Smooth muscle cell (in vitro differentiated cells): ENCODE data around the gene GLDN. TPM values are rescaled to one million over a fixed set of nuclear protein-coding genes. Genes with fewer than 3 reads are reported as not detected.

Source experiments
- DNase-seq: peaks from one replicate; lab custom pipeline; 2025; ENCODE audit not compliant: unreplicated experiment; lab: John Stamatoyannopoulos, UW
- H2AFZ ChIP-seq: fragments of 200-600 bp; sonication (generic); 2 replicates; pipeline ENCODE4 v1.6.0; 2016; ENCODE audit warnings: antibody characterized with exemption, low read depth, mild to moderate bottlenecking
- H3F3A ChIP-seq: fragments of 200-600 bp; sonication (generic); 2 replicates; pipeline ENCODE4 v1.6.0; 2017; ENCODE audit warnings: antibody characterized with exemption, low read depth
- H3K27ac ChIP-seq: fragments of 200-600 bp; sonication (generic); 2 replicates; pipeline ENCODE4 v1.5.1; 2016; ENCODE audit warnings: low read depth, mild to moderate bottlenecking
- H3K27me3 ChIP-seq: fragments of 200-600 bp; sonication (generic); 2 replicates; pipeline ENCODE4 v1.6.1; 2016; ENCODE audit warnings: low read depth, mild to moderate bottlenecking
- H3K36me3 ChIP-seq: fragments of 200-600 bp; sonication (generic); 2 replicates; pipeline ENCODE4 v1.5.1; 2016; ENCODE audit warnings: low read depth
- H3K4me1 ChIP-seq: fragments of 200-600 bp; sonication (generic); 2 replicates; pipeline ENCODE4 v1.5.1; 2016; ENCODE audit warnings: low read depth
- H3K4me2 ChIP-seq: fragments of 200-600 bp; sonication (generic); 2 replicates; pipeline ENCODE4 v1.6.0; 2016; ENCODE audit warnings: mild to moderate bottlenecking
- H3K4me3 ChIP-seq: fragments of 200-600 bp; sonication (generic); 2 replicates; pipeline ENCODE4 v1.5.1; 2016; ENCODE audit warnings: mild to moderate bottlenecking
- H3K79me2 ChIP-seq: fragments of 200-600 bp; sonication (generic); 2 replicates; pipeline ENCODE4 v1.6.0; 2016; ENCODE audit warnings: low read depth, mild to moderate bottlenecking
- H3K9ac ChIP-seq: fragments of 200-600 bp; sonication (generic); 2 replicates; pipeline ENCODE4 v1.6.0; 2016; ENCODE audit warnings: low read depth
- H3K9me3 ChIP-seq: fragments of 200-600 bp; sonication (generic); replicated peaks from 2 replicates; pipeline ENCODE4 v1.5.1; 2016; ENCODE audit warnings: low read depth
- H4K20me1 ChIP-seq: fragments of 200-600 bp; sonication (generic); 2 replicates; pipeline ENCODE4 v1.6.0; 2016; ENCODE audit warnings: low read depth
- CTCF ChIP-seq: fragments of 200-600 bp; sonication (generic); IDR thresholded peaks from 2 replicates; pipeline ENCODE4 v1.5.1; 2017; ENCODE audit warnings: borderline replicate concordance, mild to moderate bottlenecking, antibody characterized with exemption; ENCODE audit not compliant: insufficient read depth, poor library complexity, severe bottlenecking
- WGBS: methylation state at CpG from one replicate; pipeline ENCODE4 v1.1.7; 2016; ENCODE audit warnings: low lambda C conversion rate; 5-methylcytosine and 5-hydroxymethylcytosine counted together
- polyA plus RNA-seq: library from polyadenylated mRNA; unstranded; fragments of >200 nt; fragmentation: Nextera tagmentation; extraction: Ambion mirVana; gene quantifications from 2 replicates; pipeline ENCODE4 v1.2.1, GENCODE V29; 2016
- total RNA-seq: library from RNA; depleted of rRNA; stranded (reverse); fragments of >200 nt; gene quantifications from 2 replicates; pipeline ENCODE4 v1.2.3, GENCODE V29; 2014

GLDN gene
- total and polyA plus RNA-seq, 2 experiments from 2014 or later = 0.18 to 0.81 TPM

- no peak for TF ChIP-seq CTCF
- Histone ChIP-seq H3K79me2 (no peaks in the 10 kb centered on the region), H4K20me1 (no peaks in the 10 kb centered on the region), H3K4me1 (peaks cover 4% of the 10 kb centered on the region), H3K27ac (no peak overlapping the region), H3K4me3 (no peak overlapping the region), H3K9ac (no peak overlapping the region), H3K4me2 (no peak overlapping the region), H3K36me3 (no peaks in the 10 kb centered on the region), H3K9me3 (no peaks in the 10 kb centered on the region), H3F3A (no peaks in the 10 kb centered on the region), H3K27me3 (no peaks in the 10 kb centered on the region), H2AFZ (no peak overlapping the region)
- DNase-seq = no peak
- WGBS = 93% methylated on average over 8 of the region's 8 CpGs
Observed at GRCh38 chr15:51386029-51386428, 44.6 kb downstream of the GLDN start.

GRCh38 chr15:51386486-51386885 is 45.0 kb downstream of the GLDN start:
- no peaks in the 10 kb centered on the region for H4K20me1 ChIP-seq
- H3K36me3 ChIP-seq = no peaks in the 10 kb centered on the region
- H3K27ac ChIP-seq = no peak overlapping the region
- H3K4me1 ChIP-seq = peaks cover 5% of the 10 kb centered on the region
- no peak for DNase-seq
- no peak overlapping the region for H3K4me2 ChIP-seq
- no peak overlapping the region for H3K4me3 ChIP-seq
- 93% methylated on average over 12 of the region's 12 CpGs for WGBS
- H2AFZ ChIP-seq = no peak overlapping the region
- H3F3A ChIP-seq = no peaks in the 10 kb centered on the region
- H3K79me2 ChIP-seq = no peaks in the 10 kb centered on the region
- TF ChIP-seq CTCF = no peak
- no peaks in the 10 kb centered on the region for H3K9me3 ChIP-seq
- no peak overlapping the region for H3K9ac ChIP-seq
- no peaks in the 10 kb centered on the region for H3K27me3 ChIP-seq

GRCh38 chr15:51386960-51387698 is 45.7 kb downstream of the GLDN start:
- no peak for TF ChIP-seq CTCF
- DNase-seq = no peak
- H3F3A ChIP-seq = no peaks in the 10 kb centered on the region

GRCh38 chr15:51387699-51388041 is 46.2 kb downstream of the GLDN start:
- Histone ChIP-seq H3K79me2 (no peaks in the 10 kb centered on the region), H3K9me3 (no peaks in the 10 kb centered on the region), H4K20me1 (no peaks in the 10 kb centered on the region), H3F3A (no peaks in the 10 kb centered on the region), H3K36me3 (no peaks in the 10 kb centered on the region), H3K27ac (no peak overlapping the region), H3K4me2 (no peak overlapping the region), H3K4me3 (no peak overlapping the region), H3K9ac (no peak overlapping the region), H3K27me3 (no peaks in the 10 kb centered on the region), H3K4me1 (peaks cover 5% of the 10 kb centered on the region), H2AFZ (no peak overlapping the region)
- WGBS = 99% methylated on average over 3 of the region's 3 CpGs
- no peak for TF ChIP-seq CTCF
- DNase-seq = no peak

More at GRCh38 chr15:51386960-51387698, 45.7 kb downstream of the GLDN start:
- no peaks in the 10 kb centered on the region for H4K20me1 ChIP-seq
- H3K79me2 ChIP-seq = no peaks in the 10 kb centered on the region
- H3K4me3 ChIP-seq = no peak overlapping the region
- H3K36me3 ChIP-seq = no peaks in the 10 kb centered on the region
- H2AFZ ChIP-seq = no peak overlapping the region
- no peak overlapping the region for H3K4me2 ChIP-seq
- H3K4me1 ChIP-seq = peaks cover 5% of the 10 kb centered on the region
- no peak overlapping the region for H3K9ac ChIP-seq
- H3K27me3 ChIP-seq = no peaks in the 10 kb centered on the region
- H3K27ac ChIP-seq = no peak overlapping the region
- WGBS = 86% methylated on average over 10 of the region's 10 CpGs
- no peaks in the 10 kb centered on the region for H3K9me3 ChIP-seq
